Articular chondrocyte of knee joint (primary cell): ENCODE measurements around the gene KXD1. TPM values are rescaled to one million over a fixed set of nuclear protein-coding genes. Genes with fewer than 3 reads are reported as not detected.

ENCODE experiments used
- total RNA-seq: library from RNA; depleted of rRNA; stranded (reverse); fragments of >200 nt; gene quantifications from 2 replicates; pipeline ENCODE4 v1.2.3, GENCODE V29; 2012

KXD1 gene
- 91.9 and 110 TPM in 2 replicates for total RNA-seq

DNA sequence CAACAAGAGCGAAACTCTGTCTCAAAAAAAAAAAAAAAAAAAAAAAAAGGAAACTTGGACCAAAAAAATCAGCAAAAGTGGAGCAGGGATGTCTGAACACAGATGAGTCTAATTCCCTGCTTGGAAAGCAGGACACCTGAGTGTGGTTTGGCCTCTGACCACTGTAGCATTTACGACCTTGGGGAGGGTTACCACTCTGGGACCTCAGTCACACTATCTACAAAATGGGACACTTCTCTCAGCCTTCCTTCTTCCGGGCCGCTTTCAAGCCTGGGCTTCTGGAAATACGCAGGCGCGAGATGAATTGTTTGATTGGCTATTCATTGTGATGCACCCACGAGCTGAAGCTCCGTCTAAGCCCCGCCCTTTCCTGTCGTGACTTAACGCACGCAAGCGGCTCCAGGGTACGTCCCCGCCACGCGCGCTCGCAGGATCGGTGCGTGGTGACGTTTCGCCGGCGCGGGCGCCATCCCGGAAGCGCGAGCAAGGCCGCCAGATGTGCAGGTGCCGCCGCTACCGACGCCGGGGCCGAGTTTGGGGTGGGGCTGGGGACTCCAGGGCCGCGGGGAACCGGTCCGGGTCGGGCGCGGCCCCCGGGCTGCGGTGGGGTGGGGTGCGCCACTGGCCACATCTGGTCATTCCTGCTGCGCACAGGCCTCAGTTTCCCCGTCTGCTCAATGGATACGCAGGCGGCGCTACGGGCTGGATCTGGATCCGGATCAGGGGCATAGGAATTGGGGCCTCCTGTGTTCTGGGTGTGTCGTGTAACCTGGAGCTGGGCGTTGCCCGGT is at the start of gene KXD1:
TSS of gene KXD1 (plus strand) at position 460 of the 791 bp plus-strand sequence. CDS start 4,187 bp downstream, outside the sequence.

GRCh38 chr19:18521692-18522123 is 36.0 kb upstream of the KXD1 start, which contains the start of gene ELL:
ELL (minus strand) TSS chr19:18522070; CDS start chr19:18522055, 15 bp downstream.

DNA sequence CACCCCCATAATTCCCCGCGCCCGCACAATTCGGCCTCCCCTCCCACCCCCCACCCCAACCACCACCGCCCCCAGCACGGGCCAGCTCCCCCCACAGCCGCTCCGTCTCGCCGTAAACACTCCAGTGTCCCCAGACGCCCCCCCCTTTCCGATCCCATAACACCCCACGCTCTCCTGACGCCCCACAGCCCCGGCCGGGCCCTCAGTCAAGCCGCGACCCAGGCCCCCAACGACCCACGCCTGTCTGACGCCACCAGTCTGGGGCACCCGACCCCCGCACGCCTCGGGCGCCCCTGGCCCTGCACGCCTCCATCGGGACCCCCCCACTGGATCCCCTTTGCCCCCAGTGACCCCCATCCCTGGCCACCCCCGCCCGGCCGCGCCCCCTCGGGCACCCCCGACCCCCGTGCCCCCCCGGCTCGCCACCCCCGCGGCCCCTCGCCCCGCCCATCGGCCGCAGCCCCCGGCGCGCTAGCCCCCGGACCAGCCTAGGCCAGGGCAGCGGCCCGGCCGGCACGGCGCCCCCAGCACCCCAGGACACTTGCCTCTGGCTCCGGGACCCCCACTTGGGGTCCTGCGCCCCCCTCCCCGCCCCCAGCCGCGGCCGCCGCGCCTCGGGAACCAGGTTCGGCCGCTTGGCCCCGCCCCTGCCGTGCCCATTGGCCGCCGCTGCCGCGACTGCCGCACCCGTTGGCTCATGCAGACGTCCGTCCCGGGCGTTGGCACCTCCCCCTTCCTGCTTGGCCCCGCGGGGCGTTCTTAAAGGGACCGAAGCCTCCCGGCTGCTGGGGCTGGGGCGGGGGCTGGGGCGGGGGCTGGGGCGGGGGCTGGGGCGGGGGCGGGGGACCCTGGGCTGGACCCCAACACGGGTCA is 14.5 kb upstream of the KXD1 start, which contains the start of gene FKBP8:
TSS of gene FKBP8 (minus strand) at position 633 of the 873 bp plus-strand sequence. CDS start 1,603 bp downstream, outside the sequence.

GRCh38 chr19:18571564-18572344 is 14.1 kb downstream of the KXD1 start, which contains the start of gene UBA52:
UBA52 (plus strand) TSS chr19:18571857; CDS start chr19:18573301, 1,444 bp downstream.

GRCh38 chr19:18588611-18589379 is 31.1 kb downstream of the KXD1 start, which contains the start of gene REX1BD:
REX1BD (plus strand) TSS chr19:18588798; CDS start chr19:18588802, 4 bp downstream.

GRCh38 chr19:18606281-18607225 is 48.9 kb downstream of the KXD1 start, which contains the start of gene CRLF1:
CRLF1 (minus strand) TSS chr19:18606799; CDS start chr19:18606656, 143 bp downstream.

GRCh38 chr19:18612772-18613588 is 55.3 kb downstream of the KXD1 start, which contains the start of gene TMEM59L:
TMEM59L (plus strand) TSS chr19:18612870; CDS start chr19:18612959, 89 bp downstream.

Other genes with a start within 250 kb of the KXD1 start
- gene LSM4, start 234.8 kb upstream of the KXD1 start, total RNA-seq, result 77.4 and 80.5 TPM in 2 replicates
- gene PGPEP1, start 217.3 kb upstream of the KXD1 start, total RNA-seq, result 23.5 and 28.8 TPM in 2 replicates
- gene GDF15, start 171.7 kb upstream of the KXD1 start, total RNA-seq, result 31.0 and 32.9 TPM in 2 replicates
- gene LRRC25, start 160.2 kb upstream of the KXD1 start, total RNA-seq, result 0.22 and 0.39 TPM in 2 replicates
- gene SSBP4, start 138.5 kb upstream of the KXD1 start, total RNA-seq, result 54.4 and 65.7 TPM in 2 replicates
- 8.5 and 9.3 TPM in 2 replicates for gene ISYNA1, start 119.7 kb upstream of the KXD1 start, total RNA-seq
- gene ELL, start 35.8 kb upstream of the KXD1 start, total RNA-seq, result 12.4 and 13.8 TPM in 2 replicates
- 228 and 230 TPM in 2 replicates for gene FKBP8, start 14.3 kb upstream of the KXD1 start, total RNA-seq
- gene UBA52, start 14.0 kb downstream of the KXD1 start, total RNA-seq, result 577 and 674 TPM in 2 replicates
- gene REX1BD, start 30.9 kb downstream of the KXD1 start, total RNA-seq, result 33.5 and 34.6 TPM in 2 replicates
- 49.8 and 60.5 TPM in 2 replicates for gene CRLF1, start 48.9 kb downstream of the KXD1 start, total RNA-seq
- 0.65 and 1.3 TPM in 2 replicates for gene TMEM59L, start 55.0 kb downstream of the KXD1 start, total RNA-seq
- gene KLHL26, start 79.2 kb downstream of the KXD1 start, total RNA-seq, result 3.8 and 4.2 TPM in 2 replicates
- 3.1 and 3.9 TPM in 2 replicates for gene CRTC1, start 125.8 kb downstream of the KXD1 start, total RNA-seq
- gene COMP, start 233.4 kb downstream of the KXD1 start, total RNA-seq, result 95.9 and 107 TPM in 2 replicates